Neuronal stem cell (in vitro differentiated cells): ENCODE measurements around the gene SRRM4.

Experiments used
- DNase-seq: peaks from one replicate; pipeline ENCODE4 v3.0.0-alpha.2; 2013; ENCODE audit warnings: low spot score
- H2AFZ ChIP-seq: one replicate; pipeline ENCODE4 v1.6.1; 2013; ENCODE audit warnings: mild to moderate bottlenecking, low read length, inconsistent platforms
- H2AK5ac ChIP-seq: 2 replicates; pipeline ENCODE4 v1.6.1; 2013; ENCODE audit warnings: low read depth, mild to moderate bottlenecking, inconsistent platforms, low read length, moderate library complexity, mixed read lengths
- H2BK120ac ChIP-seq: 2 replicates; pipeline ENCODE4 v1.6.1; 2013; ENCODE audit warnings: low read depth, mild to moderate bottlenecking, inconsistent platforms, low read length, moderate library complexity, mixed read lengths
- H2BK12ac ChIP-seq: one replicate; pipeline ENCODE4 v1.6.1; 2013; ENCODE audit warnings: low read length, inconsistent platforms
- H2BK15ac ChIP-seq: 2 replicates; pipeline ENCODE4 v1.6.1; 2013; ENCODE audit warnings: mild to moderate bottlenecking, low read length, inconsistent platforms, mixed read lengths
- H2BK5ac ChIP-seq: one replicate; pipeline ENCODE4 v1.6.1; 2013; ENCODE audit warnings: inconsistent platforms, mild to moderate bottlenecking, low read length, moderate library complexity
- H3K14ac ChIP-seq: one replicate; pipeline ENCODE4 v1.6.1; 2013; ENCODE audit warnings: low read length, inconsistent platforms
- H3K18ac ChIP-seq: 2 replicates; pipeline ENCODE4 v1.6.1; 2013; ENCODE audit warnings: low read length, inconsistent platforms
- H3K23ac ChIP-seq: 2 replicates; pipeline ENCODE4 v1.6.1; 2013; ENCODE audit warnings: low read depth, mild to moderate bottlenecking, mixed read lengths, low read length, inconsistent platforms; ENCODE audit not compliant: poor library complexity
- H3K27ac ChIP-seq: replicated peaks from 3 replicates; pipeline ENCODE4 v1.5.1; 2013; ENCODE audit warnings: low read length, inconsistent platforms
- H3K27me3 ChIP-seq, 3 experiments: 2 replicates each; pipeline ENCODE4 v1.6.1; 2013; ENCODE audit warnings: low read length in 3 of 3, mild to moderate bottlenecking in 2 of 3, inconsistent platforms in 1 of 3, low read depth in 1 of 3, mixed read lengths in 1 of 3, moderate library complexity in 1 of 3; ENCODE audit not compliant: control insufficient read depth in 3 of 3, insufficient read depth in 3 of 3
- H3K36me3 ChIP-seq, 2 donors: replicated peaks in 1 of 2; 2 replicates each; pipeline ENCODE4 v1.6.1; 2013; ENCODE audit warnings: low read length in 2 of 2; ENCODE audit not compliant: control insufficient read depth in 2 of 2, insufficient read depth in 2 of 2
- H3K4ac ChIP-seq: 2 replicates; pipeline ENCODE4 v1.6.1; 2013; ENCODE audit warnings: inconsistent platforms, mild to moderate bottlenecking, low read length, moderate library complexity
- H3K4me1 ChIP-seq, 2 donors: 1 replicate in 1 of 2; 2 replicates in 1 of 2; pipeline ENCODE4 v1.6.1; 2013; ENCODE audit warnings: low read length in 2 of 2, low read depth in 1 of 2; ENCODE audit not compliant: control insufficient read depth in 2 of 2, insufficient read depth in 1 of 2
- H3K4me2 ChIP-seq: one replicate; pipeline ENCODE4 v1.6.1; 2013; ENCODE audit warnings: mild to moderate bottlenecking, low read length, inconsistent platforms; ENCODE audit not compliant: insufficient read depth, poor library complexity, severe bottlenecking
- H3K4me3 ChIP-seq, 2 donors: 2 replicates each; pipeline ENCODE4 v1.5.1; 2013; ENCODE audit warnings: low read length in 2 of 2, mild to moderate bottlenecking in 2 of 2, inconsistent platforms in 1 of 2, moderate library complexity in 1 of 2
- H3K79me1 ChIP-seq: one replicate; pipeline ENCODE4 v1.6.1; 2013; ENCODE audit warnings: low read depth, mild to moderate bottlenecking, inconsistent platforms, low read length, moderate library complexity
- H3K9ac ChIP-seq: one replicate; pipeline ENCODE4 v1.6.1; 2013; ENCODE audit warnings: mild to moderate bottlenecking, low read depth, low read length, inconsistent platforms; ENCODE audit not compliant: poor library complexity
- H3K9me3 ChIP-seq, 2 donors: replicated peaks in 1 of 2; 2 replicates each; pipeline versions ENCODE3 to v1.6.1; 2013; ENCODE audit warnings: low read length in 2 of 2, mild to moderate bottlenecking in 2 of 2, inconsistent platforms in 1 of 2, low read depth in 1 of 2, mixed read lengths in 1 of 2, moderate library complexity in 1 of 2; ENCODE audit not compliant: control insufficient read depth in 2 of 2, insufficient read depth in 1 of 2
- H4K8ac ChIP-seq: one replicate; pipeline ENCODE4 v1.6.1; 2013; ENCODE audit warnings: low read depth, mild to moderate bottlenecking, inconsistent platforms, low read length, moderate library complexity
- H4K91ac ChIP-seq: one replicate; pipeline ENCODE4 v1.6.1; 2013; ENCODE audit warnings: low read length, low read depth, mild to moderate bottlenecking, inconsistent platforms; ENCODE audit not compliant: poor library complexity
- WGBS, 2 donors: extraction: QIAGEN DNeasy Blood & Tissue Kit; methylation state at CpG; one replicate each; pipeline ENCODE4 v1.1.7; 2013; ENCODE audit warnings: missing lambda C conversion rate in 2 of 2, mixed read lengths in 1 of 2; ENCODE audit not compliant: insufficient read length in 2 of 2, insufficient replicate concordance in 1 of 2; ENCODE audit errors: extremely low coverage in 2 of 2; 5-methylcytosine and 5-hydroxymethylcytosine counted together

The SRRM4 gene

GRCh38 chr12:119069147-119069642 is 87.9 kb downstream of the SRRM4 start:
- Histone ChIP-seq H3K4me3 (no peak overlapping the region), H3K4ac (no peak overlapping the region), H3K4me1 (peaks cover 0 to 3% of the 10 kb centered on the region in 2 donors), H3K4me2 (no peak overlapping the region), H3K79me1 (no peaks in the 10 kb centered on the region), H3K14ac (no peak overlapping the region), H3K27ac (no peak overlapping the region), H4K8ac (no peak overlapping the region), H2AFZ (no peak overlapping the region), H4K91ac (no peak overlapping the region), H2BK12ac (no peak overlapping the region), H2AK5ac (no peak overlapping the region), H3K23ac (no peak overlapping the region), H3K9ac (no peak overlapping the region), H2BK15ac (no peak overlapping the region), H3K27me3 (peaks cover 0 to 6% (median 0%) of the 10 kb centered on the region in 3 experiments), H2BK5ac (no peak overlapping the region), H2BK120ac (no peak overlapping the region), H3K18ac (no peak overlapping the region), H3K36me3 (no peaks in the 10 kb centered on the region), H3K9me3 (no peaks in the 10 kb centered on the region)
- no CpG with 5 or more reads among the region's 8 CpGs for WGBS, 2 donors
- DNase-seq = no peak

GRCh38 chr12:119071176-119071575 is 89.8 kb downstream of the SRRM4 start:
- Histone ChIP-seq H3K27ac (no peak overlapping the region), H3K18ac (no peak overlapping the region), H3K4me1 (peaks cover 0 to 3% of the 10 kb centered on the region in 2 donors), H3K4me2 (no peak overlapping the region), H3K79me1 (no peaks in the 10 kb centered on the region), H3K4me3 (no peak overlapping the region), H2BK120ac (no peak overlapping the region), H3K36me3 (no peaks in the 10 kb centered on the region), H3K4ac (no peak overlapping the region), H2BK15ac (no peak overlapping the region), H2BK5ac (no peak overlapping the region), H3K9ac (no peak overlapping the region), H4K8ac (no peak overlapping the region), H3K14ac (no peak overlapping the region), H4K91ac (no peak overlapping the region), H2BK12ac (no peak overlapping the region), H2AFZ (no peak overlapping the region), H3K9me3 (no peaks in the 10 kb centered on the region), H3K23ac (no peak overlapping the region), H3K27me3 (peaks cover 0 to 6% (median 0%) of the 10 kb centered on the region in 3 experiments), H2AK5ac (no peak overlapping the region)
- no CpG with 5 or more reads among the region's 6 CpGs for WGBS, 2 donors
- DNase-seq = no peak

GRCh38 chr12:119071638-119072231 is 90.4 kb downstream of the SRRM4 start:
- Histone ChIP-seq H2AFZ (no peak overlapping the region), H3K79me1 (no peaks in the 10 kb centered on the region), H3K4me1 (peaks cover 0 to 3% of the 10 kb centered on the region in 2 donors), H3K27ac (no peak overlapping the region), H2BK12ac (no peak overlapping the region), H2BK120ac (no peak overlapping the region), H3K4ac (no peak overlapping the region), H2AK5ac (no peak overlapping the region), H3K14ac (no peak overlapping the region), H4K8ac (no peak overlapping the region), H4K91ac (no peak overlapping the region), H3K4me3 (no peak overlapping the region), H3K9ac (no peak overlapping the region), H3K27me3 (peaks cover 0 to 6% (median 0%) of the 10 kb centered on the region in 3 experiments), H3K23ac (no peak overlapping the region), H3K36me3 (no peaks in the 10 kb centered on the region), H3K9me3 (no peaks in the 10 kb centered on the region), H3K4me2 (no peak overlapping the region), H3K18ac (no peak overlapping the region), H2BK15ac (no peak overlapping the region), H2BK5ac (no peak overlapping the region)
- no CpG with 5 or more reads among the region's 5 CpGs for WGBS, 2 donors
- DNase-seq = no peak

GRCh38 chr12:119072440-119072839 is 91.1 kb downstream of the SRRM4 start:
- no peak overlapping the region for H3K9ac ChIP-seq
- no peak overlapping the region for H2BK5ac ChIP-seq
- no peak overlapping the region for H3K18ac ChIP-seq
- H3K36me3 ChIP-seq = no peaks in the 10 kb centered on the region
- H3K27me3 ChIP-seq = peaks cover 0 to 6% (median 0%) of the 10 kb centered on the region in 3 experiments
- no peak overlapping the region for H3K27ac ChIP-seq
- DNase-seq = no peak
- H3K4ac ChIP-seq = no peak overlapping the region
- no peak overlapping the region for H2AFZ ChIP-seq
- H3K79me1 ChIP-seq = no peaks in the 10 kb centered on the region
- H2AK5ac ChIP-seq = no peak overlapping the region
- no peak overlapping the region for H2BK12ac ChIP-seq
- H2BK15ac ChIP-seq = no peak overlapping the region
- WGBS, 2 donors = no CpG with 5 or more reads among the region's 6 CpGs
- no peak overlapping the region for H3K4me2 ChIP-seq
- no peak overlapping the region for H3K23ac ChIP-seq
- no peak overlapping the region for H3K4me3 ChIP-seq
- no peaks in the 10 kb centered on the region for H3K9me3 ChIP-seq
- H3K14ac ChIP-seq = no peak overlapping the region
- peaks cover 0 to 3% of the 10 kb centered on the region in 2 donors for H3K4me1 ChIP-seq
- no peak overlapping the region for H4K91ac ChIP-seq
- no peak overlapping the region for H2BK120ac ChIP-seq
- no peak overlapping the region for H4K8ac ChIP-seq
